GM13977 (cell line): ENCODE data around the gene THSD4.

ENCODE experiments used
- DNase-seq: peaks from one replicate; pipeline ENCODE4 v3.0.0; 2012; ENCODE audit warnings: low spot score
- in situ Hi-C: fragments of 300-500 bp; cut with MboI; formaldehyde crosslinking; loops from one replicate; pipeline ENCODE4 v1.12.0; 2022; ENCODE audit warnings: low sequenced_read_pairs, low pct_unique_long_range_greater_than_20kb, mixed read lengths, inconsistent platforms; ENCODE audit not compliant: unreplicated experiment
- TF ChIP-seq, protein P1 (sequence below): IDR thresholded peaks from 2 replicates; pipeline ENCODE4 v1.5.1; 2012; ENCODE audit warnings: mild to moderate bottlenecking, control low read depth; ENCODE audit not compliant: insufficient read depth; ENCODE audit errors: extremely low read depth, missing control alignments

Gene THSD4

DNA sequence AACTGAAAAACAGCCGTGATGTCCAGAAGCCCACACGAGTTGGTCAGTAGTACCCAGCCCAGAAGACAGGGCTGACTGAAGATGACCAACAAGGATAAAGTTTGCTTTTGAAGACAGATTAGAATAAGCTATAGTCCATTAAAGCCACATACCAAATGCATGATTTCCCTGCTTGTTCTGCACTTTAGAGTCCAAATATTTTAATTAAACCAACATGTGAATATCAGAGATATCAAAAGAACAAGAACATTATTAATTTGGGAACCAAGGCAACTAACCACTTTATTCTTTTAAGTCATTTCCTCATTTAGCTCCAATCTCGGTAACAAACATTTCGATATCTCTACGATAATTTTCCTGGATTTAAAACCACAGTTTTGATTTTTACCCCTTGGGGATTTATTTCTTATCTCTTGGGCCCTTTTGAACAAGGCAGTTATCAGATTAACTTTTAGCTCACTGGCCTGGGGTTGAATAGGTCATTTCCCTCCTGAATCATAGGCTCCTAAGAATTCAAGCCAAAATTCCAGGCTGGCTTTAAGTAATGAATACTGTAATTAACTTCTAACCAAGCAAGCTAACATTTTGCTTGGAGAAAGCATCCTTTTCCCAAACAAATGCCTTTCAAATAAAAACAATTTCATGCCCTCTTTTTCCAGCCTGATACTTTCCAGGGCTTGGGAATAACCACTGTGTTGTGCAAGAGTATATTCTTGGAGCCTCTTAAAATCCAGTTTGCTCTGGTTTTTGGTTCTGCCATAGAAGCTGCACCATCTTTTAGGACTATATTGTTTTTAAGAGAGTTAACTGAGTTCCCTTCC lies 592.2 kb downstream of the THSD4 start:
- TF ChIP-seq, protein P1, sequence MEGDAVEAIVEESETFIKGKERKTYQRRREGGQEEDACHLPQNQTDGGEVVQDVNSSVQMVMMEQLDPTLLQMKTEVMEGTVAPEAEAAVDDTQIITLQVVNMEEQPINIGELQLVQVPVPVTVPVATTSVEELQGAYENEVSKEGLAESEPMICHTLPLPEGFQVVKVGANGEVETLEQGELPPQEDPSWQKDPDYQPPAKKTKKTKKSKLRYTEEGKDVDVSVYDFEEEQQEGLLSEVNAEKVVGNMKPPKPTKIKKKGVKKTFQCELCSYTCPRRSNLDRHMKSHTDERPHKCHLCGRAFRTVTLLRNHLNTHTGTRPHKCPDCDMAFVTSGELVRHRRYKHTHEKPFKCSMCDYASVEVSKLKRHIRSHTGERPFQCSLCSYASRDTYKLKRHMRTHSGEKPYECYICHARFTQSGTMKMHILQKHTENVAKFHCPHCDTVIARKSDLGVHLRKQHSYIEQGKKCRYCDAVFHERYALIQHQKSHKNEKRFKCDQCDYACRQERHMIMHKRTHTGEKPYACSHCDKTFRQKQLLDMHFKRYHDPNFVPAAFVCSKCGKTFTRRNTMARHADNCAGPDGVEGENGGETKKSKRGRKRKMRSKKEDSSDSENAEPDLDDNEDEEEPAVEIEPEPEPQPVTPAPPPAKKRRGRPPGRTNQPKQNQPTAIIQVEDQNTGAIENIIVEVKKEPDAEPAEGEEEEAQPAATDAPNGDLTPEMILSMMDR, result no peak
- in situ Hi-C loops, result no loop called here
- DNase-seq, result no peak

- TF ChIP-seq, protein P1, result no peak
- in situ Hi-C loops, result no loop called here
- DNase-seq, result no peak
These were observed 592.8 kb downstream of the THSD4 start for GRCh38 chr15:71708051-71708429.

GRCh38 chr15:71708741-71709140 lies 593.5 kb downstream of the THSD4 start:
- in situ Hi-C loops, result no loop called here
- DNase-seq, result no peak
- TF ChIP-seq, protein P1, result no peak

DNA sequence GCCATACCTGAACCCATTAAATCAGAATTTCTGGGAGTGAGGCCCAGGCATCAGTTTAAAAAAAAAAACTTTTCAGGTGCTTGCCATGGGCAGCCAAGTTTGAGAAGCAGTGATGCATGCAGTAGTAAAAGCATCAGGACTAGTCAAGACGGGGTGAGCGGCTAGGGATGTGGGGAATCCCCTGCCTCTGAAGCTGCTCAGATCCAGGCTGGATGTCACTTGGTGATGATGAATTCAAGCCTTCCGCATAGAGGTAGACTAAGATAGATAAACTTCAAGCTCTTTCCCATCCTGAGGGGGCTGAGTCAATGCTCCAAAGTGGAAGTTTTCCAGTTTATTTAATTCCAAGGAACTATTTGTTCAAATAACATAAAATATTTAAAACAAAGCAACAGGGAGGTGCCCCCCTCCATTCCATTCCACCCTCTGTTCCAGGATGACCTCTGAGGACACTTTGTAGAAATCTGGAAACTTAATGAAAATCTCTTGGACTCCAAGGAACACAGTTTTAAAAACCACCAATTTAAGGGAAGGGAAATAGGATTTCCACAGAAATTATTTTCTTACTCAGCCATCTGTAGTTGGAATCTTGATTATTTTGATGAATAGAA lies 594.6 kb downstream of the THSD4 start:
- in situ Hi-C loops, result no loop called here
- TF ChIP-seq, protein P1, result no peak
- no peak for DNase-seq

GRCh38 chr15:71712182-71712581 lies 596.9 kb downstream of the THSD4 start:
- DNase-seq, result no peak
- in situ Hi-C loops, result no loop called here
- TF ChIP-seq, protein P1, result no peak

GRCh38 chr15:71713191-71713809 lies 598.0 kb downstream of the THSD4 start:
- in situ Hi-C loops, result no loop called here
- no peak for DNase-seq
- TF ChIP-seq, protein P1, result no peak
